Measurements from ENCODE around the gene KCNMA1.

The KCNMA1 gene

GRCh38 chr10:76830218-76830617, 807.4 kb downstream of the KCNMA1 start:
- no peak for DNase-seq (ENCODE audit: low spot score)

- DNase-seq (ENCODE audit: low spot score): no peak
Observed at GRCh38 chr10:76829724-76830123, 807.9 kb downstream of the KCNMA1 start.
